Measurements from ENCODE around the gene CFAP46. TPM values are rescaled to one million over a fixed set of nuclear protein-coding genes. Genes with fewer than 3 reads are reported as not detected.

The CFAP46 gene
- total and polyA plus RNA-seq, 2 of the 8 experiments (the other 6 are each of a cell fraction or from before 2014, with no cell fraction given) = 2.6 to 4.8 TPM

GRCh38 chr10:132762267-132762666 is 180.1 kb downstream of the CFAP46 start:
- no peaks in the 10 kb centered on the region; a peak in 1 of 7 replicates for H3K4me1 ChIP-seq (replicated peaks in 1 of 4; ENCODE audit: control insufficient read depth in 3 of 4, insufficient read depth in 4 of 4, low read length in 3 of 4)
- H2BK120ac ChIP-seq (replicated peaks; ENCODE audit: low read depth, low read length) = no peak overlapping the region
- H4K20me1 ChIP-seq (replicated peaks in 1 of 2; ENCODE audit: control insufficient read depth in 1 of 2, insufficient read depth in 2 of 2, low read length in 2 of 2) = peaks cover 0 to 6% of the 10 kb centered on the region in 2 experiments
- H3K9ac ChIP-seq (replicated peaks in 1 of 4; ENCODE audit: extremely low read depth in 1 of 4, low read depth in 3 of 4, low read length in 3 of 4) = no peak overlapping the region
- H4K91ac ChIP-seq (replicated peaks; ENCODE audit: insufficient read length, low read length) = no peak overlapping the region
- H2BK5ac ChIP-seq (ENCODE audit: low read depth, low read length) = no peak overlapping the region
- no peaks in the 10 kb centered on the region for H3K23me2 ChIP-seq (ENCODE audit: low read depth, low read length)
- no peaks in the 10 kb centered on the region for H3K27me3 ChIP-seq (replicated peaks in 1 of 4; ENCODE audit: control insufficient read depth in 3 of 4, extremely low read depth in 1 of 4, insufficient read depth in 3 of 4, low read length in 3 of 4)
- H3K56ac ChIP-seq (replicated peaks; ENCODE audit: insufficient read length, low read depth, low read length) = no peak overlapping the region
- no peak overlapping the region for H2BK20ac ChIP-seq (ENCODE audit: low read length)
- WGBS, 2 experiments (ENCODE audit: extremely low coverage in 1 of 2, insufficient coverage in 1 of 2, insufficient read length in 1 of 2, insufficient replicate concordance in 2 of 2, low coverage in 1 of 2, low lambda C conversion rate in 2 of 2, missing lambda C conversion rate in 1 of 2) = 75% methylated on average over 6 of the region's 6 CpGs; no CpG with 5 or more reads in 1 of the 2 experiments
- no peak overlapping the region for H3K23ac ChIP-seq (ENCODE audit: insufficient read length)
- DNase-seq (ENCODE audit: low read depth in 1 of 2, low spot score in 2 of 2) (no peak), FAIRE-seq (no peak)
- no peak for TF ChIP-seq NANOG (IDR thresholded peaks at IDR 0.05; ENCODE audit: insufficient read depth, low read depth, low read length, poor library complexity, severe bottlenecking)
- TF ChIP-seq TAF1 (IDR thresholded peaks at IDR 0.05; ENCODE audit: low read depth, low read length) = no peak
- no peak for TF ChIP-seq KDM4A (IDR thresholded peaks at IDR 0.05; ENCODE audit: low read depth, low read length, severe bottlenecking)
- no peak overlapping the region for H4K5ac ChIP-seq (ENCODE audit: insufficient read length, low read depth, low read length)
- H3K79me1 ChIP-seq (ENCODE audit: low read depth, low read length) = no peaks in the 10 kb centered on the region
- H2BK12ac ChIP-seq (ENCODE audit: low read depth, low read length) = no peak overlapping the region
- H3K4ac ChIP-seq (replicated peaks; ENCODE audit: insufficient read length, low read depth, low read length) = no peak overlapping the region
- no peak overlapping the region for H3K18ac ChIP-seq (ENCODE audit: extremely low read depth, low read length)
- H4K8ac ChIP-seq (ENCODE audit: extremely low read depth, insufficient read depth, low read length) = no peak overlapping the region
- no peaks in the 10 kb centered on the region for H3K79me2 ChIP-seq (ENCODE audit: control insufficient read depth in 1 of 2, insufficient read depth in 2 of 2, low read length in 2 of 2)
- CTCF ChIA-PET (ENCODE audit: partially characterized antibody) = interaction anchor here (1.0 to 1.3 kb wide), 2 partner anchors 21 to 108 kb away, joined by 3 to 4 read pairs; no protein-coding TSS in a partner anchor
- H3K4me2 ChIP-seq (ENCODE audit: insufficient read depth in 1 of 2, low read depth in 2 of 2, low read length in 2 of 2) = no peak overlapping the region
- no peak overlapping the region for H2AK5ac ChIP-seq (ENCODE audit: low read depth, low read length)
- peaks cover 8 to 12% of the 10 kb centered on the region in 2 experiments; a peak in 2 of 4 replicates for H3K9me3 ChIP-seq (ENCODE audit: insufficient read depth in 2 of 2, low read depth in 1 of 2, low read length in 1 of 2)
- H3K36me3 ChIP-seq (ENCODE audit: control insufficient read depth in 2 of 4, insufficient read depth in 4 of 4, low read length in 3 of 4) = no peaks in the 10 kb centered on the region
- no peak overlapping the region for H2BK15ac ChIP-seq (ENCODE audit: low read length)
- no peak overlapping the region for H3K14ac ChIP-seq (ENCODE audit: insufficient read length)
- H3K27ac ChIP-seq (ENCODE audit: low read depth, low read length) = no peak overlapping the region
- no peak overlapping the region for H2AFZ ChIP-seq (ENCODE audit: low read length)
- H3K4me3 ChIP-seq (ENCODE audit: extremely low read depth in 1 of 4, insufficient read depth in 2 of 4, low read depth in 3 of 4, low read length in 4 of 4) = no peak overlapping the region
- POLR2A ChIA-PET (ENCODE audit: partially characterized antibody) = no interaction called here
